ENCODE measurements around the gene C17orf58.
"Not testable (repeated sequence)": the region's sequence is repeated elsewhere in the genome, so short reads cannot be mapped to it uniquely, and the experiment has no call there.

The C17orf58 gene

DNA sequence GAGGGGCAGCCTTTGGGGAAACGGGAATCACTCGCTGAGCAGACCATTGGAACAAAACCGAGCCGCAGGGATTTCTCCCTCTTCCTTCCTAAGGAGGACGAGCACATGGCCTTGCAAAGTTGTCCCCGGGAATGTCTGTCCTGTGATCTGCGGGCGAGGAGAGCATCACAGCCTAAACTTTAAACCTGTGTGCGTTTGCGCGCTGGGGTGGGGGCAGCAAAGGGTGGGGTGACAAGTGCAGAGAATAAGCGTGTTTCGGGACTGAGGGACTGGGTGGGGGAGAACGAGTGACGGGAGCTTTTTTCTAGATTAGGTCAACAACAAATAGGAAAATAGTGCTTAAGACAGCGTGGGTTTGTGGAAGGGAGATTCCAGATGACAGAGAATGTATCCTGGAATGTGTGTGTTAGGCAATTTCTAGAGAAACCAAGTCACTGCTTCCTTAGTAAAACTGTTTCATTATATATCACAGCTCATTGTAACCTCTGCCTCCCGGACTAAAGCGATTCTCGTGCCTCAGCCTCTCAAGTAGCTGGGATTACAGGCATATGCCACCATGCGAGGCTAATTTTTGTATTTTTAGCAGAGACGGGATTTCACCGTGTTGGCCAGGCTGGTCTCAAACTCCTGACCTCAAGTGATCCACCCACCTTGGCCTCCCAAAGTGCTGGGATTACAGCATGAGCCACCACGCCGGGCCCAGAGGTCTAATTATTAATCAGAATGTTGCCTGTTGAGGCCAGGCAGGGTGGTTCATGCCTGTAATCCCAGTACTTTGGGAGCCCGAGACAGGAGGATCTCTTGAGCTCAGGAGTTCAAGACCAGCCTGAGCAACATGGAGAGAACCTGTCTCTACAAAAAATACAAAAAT lies at the start of gene C17orf58:
Gene C17orf58, minus strand, starts transcription at position 169 of the 871 bp plus-strand sequence. CDS start 271 bp downstream, outside the sequence.
- DNase-seq: peak in 3 of 58 donors; percentile 5 to 40 (median 8)

DNA sequence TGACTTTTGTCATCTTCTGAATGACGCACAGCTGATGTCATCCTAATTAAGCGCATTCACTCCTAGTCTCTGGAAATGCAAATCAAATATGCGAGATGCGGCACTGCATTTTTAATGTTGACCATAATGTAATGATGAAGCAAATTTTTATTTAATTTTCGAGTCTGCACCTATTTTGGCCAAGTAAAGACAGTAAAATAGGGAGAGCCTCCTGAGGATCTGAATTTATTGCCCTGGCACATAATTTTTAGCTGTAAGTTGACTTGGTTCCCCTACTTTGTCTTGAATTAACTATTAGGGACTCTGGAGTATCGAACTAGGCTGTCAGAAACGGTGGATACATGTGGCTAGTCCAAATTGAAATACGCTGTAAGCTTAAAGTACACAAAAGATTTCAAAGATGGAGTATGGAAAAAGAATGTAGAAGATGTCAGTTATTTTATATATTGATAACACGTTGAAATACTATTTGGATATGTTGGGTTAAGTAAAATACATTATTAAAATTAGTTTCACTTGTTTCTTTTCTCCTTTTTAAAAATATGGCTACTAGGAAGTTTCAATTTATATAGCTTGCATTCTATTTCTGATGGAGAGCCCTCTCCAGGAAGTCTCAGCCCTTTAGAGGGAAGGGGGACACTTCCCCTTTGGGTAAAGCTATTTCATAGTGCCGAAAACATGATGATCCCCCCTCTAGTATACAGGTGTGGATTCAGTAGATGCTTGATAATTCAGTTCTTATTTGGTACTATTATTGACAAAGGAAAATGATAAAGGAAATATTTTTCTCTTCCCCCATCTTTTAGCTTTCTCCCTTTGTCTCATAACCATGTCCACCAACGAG lies 40.3 kb upstream of the C17orf58 start:
- no peak for DNase-seq

DNA sequence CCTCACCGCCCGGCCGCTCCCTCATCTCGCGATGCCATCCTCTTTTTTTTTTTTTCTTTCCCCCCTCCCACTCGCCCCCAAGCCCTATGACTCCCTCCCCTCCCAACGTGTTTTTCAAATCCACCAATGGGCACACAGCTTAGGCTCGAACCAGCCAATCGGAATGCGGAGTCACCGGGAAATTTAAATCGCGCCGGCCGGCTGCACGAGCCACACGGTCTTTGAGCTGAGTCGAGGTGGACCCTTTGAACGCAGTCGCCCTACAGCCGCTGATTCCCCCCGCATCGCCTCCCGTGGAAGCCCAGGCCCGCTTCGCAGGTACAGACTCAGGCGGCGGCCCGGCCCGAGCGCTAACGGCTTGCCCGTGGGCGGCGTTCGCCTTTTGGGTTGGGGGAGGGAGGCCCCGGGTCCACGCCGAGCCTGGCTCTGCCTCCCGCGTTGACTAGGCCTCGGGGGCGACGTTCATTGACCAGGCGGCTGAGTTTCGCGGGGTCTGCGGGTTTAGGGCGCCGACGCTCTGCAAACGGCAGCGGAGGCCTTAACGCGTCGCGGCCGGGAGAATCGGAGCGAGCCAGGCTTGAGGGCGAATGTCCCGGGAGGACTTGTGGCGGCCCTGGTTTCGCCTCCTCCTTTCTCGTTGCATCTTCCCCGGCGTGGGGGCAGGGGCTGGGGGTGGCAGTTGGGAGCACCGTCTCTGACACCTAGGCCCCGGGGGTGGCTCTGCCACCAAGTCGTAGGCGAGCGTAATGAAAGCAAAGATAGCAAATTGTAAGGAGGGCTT lies 39.4 kb upstream of the C17orf58 start, which contains the start of gene KPNA2:
Gene KPNA2, plus strand, starts transcription at position 213 of the 781 bp plus-strand sequence. CDS start 1,398 bp downstream, outside the sequence.
- DNase-seq: peak; percentile 78 to 98 (median 94)

DNA sequence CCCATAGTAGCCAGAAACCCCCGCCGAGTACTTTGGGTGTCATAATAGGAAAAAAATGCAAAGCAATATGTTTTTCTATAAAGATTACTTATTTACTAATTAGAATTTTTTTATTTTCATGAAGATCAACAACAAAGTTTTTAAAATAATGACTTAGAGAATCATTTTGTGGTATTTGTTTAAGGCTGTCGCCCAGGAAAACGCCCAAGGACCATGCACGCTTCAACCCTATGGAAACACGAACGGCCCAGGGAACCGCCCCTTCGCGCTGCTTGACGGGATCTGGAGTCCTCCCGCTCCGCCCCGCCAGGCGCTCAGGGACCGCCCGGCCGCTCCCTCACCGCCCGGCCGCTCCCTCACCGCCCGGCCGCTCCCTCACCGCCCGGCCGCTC lies 38.9 kb upstream of the C17orf58 start:
- DNase-seq: peak in 52 of 58 donors; percentile 66 to 98 (median 94)

DNA sequence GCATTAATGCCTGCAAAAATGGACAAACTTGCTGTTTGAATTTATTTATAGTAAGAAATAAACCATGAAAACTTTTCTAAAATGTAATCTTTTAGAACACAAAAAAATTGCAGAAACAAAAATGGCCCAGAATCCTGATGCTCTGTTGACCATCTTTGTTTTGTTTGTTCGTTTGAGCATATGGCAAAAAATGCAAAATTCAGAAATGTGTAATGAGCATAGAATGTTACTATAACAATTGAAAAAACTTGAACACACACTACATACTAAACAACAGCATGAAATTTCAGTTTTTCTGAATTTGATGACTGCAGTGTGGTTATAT lies 38.1 kb upstream of the C17orf58 start:
- no peak for DNase-seq

DNA sequence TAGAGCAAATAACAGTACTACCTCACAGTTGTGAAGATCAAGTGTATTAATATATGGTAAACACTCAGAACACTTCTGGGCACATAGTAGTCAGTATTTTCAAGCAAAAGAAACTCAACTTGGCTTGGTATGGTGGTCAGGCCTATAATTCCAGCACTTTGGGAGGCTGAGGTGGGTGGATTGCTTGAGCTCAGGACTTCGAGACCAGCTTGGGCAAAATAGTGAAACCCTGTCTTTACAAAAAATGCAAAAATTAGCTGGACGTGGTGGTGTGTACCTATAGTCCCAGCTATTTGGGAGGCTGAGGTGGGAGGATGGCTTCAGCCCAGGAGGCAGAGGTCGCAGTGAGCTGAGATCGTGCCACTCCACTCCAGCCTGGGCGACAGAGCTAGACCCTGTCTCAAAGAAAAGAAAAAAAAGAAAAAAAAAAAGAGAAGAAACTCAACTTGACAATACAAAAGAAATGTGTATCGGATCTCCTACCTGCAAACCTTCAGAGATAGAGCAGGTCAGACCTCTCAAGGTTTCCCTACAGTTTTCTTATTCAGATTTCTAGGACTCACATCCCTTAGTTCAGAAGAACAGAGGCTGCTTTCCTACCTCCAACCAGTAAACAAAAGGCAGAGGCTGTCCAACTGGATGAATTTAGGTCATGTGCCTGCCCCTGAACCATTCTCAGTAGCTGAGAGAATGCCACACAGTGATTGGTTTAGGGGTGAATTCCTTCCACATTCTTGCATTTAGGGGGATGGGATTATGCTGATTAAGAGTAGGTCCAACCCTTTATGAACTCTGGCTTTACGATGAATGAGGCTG lies 37.6 kb upstream of the C17orf58 start:
- peak in 3 of 58 donors; percentile 4 to 19 (median 13) for DNase-seq

DNA sequence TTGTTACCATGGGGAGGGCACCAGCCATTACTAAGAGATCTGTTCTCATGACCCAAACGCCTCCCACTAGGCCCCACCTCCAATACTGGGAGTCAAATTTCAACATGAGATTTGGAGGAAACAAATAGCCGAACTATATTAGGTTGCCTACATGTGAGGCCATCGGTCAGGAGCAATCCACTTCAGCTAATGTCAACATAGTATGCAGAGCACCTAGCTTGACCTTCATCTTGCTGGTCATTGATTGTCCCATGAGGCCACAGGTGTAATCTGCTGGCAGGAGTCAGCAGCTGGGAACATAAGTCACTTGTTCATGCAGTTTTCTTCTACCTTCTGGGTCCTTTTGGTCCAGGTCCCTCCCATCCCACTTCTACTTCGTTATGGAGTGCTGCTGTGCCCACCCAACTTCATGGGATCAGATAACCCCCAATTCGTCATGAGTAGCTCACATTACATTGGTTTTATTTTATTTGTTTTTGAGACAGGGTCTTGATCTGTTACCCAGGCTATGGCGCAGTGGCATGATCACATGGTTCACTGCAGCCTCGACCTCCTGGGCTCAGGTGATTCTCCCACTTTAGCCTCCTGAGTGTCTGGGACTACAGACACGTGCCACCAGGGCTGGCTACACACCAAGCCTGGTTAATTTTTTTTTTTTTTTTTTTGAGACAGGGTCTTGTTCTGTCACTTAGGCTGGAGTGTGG lies 33.4 kb upstream of the C17orf58 start:
- DNase-seq: no peak

DNA sequence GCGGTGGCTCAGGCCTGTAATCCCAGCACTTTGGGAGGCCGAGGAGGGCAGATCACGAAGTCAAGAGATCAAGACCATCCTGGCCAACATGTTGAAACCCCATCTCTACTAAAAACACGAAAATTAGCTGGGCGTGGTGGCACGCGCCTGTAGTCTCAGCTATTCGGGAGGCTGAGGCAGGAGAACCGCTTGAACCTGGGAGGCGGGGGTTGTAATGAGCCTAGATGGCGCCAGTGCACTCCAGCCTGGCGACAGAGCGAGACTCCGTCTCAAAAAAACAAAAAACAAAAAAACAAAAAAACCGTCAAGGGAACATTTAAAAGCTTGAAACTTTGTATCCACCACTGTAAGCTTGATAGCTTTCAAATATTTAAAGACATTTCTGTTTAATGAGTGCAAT lies 26.3 kb upstream of the C17orf58 start:
- not testable (repeated sequence) for DNase-seq

DNA sequence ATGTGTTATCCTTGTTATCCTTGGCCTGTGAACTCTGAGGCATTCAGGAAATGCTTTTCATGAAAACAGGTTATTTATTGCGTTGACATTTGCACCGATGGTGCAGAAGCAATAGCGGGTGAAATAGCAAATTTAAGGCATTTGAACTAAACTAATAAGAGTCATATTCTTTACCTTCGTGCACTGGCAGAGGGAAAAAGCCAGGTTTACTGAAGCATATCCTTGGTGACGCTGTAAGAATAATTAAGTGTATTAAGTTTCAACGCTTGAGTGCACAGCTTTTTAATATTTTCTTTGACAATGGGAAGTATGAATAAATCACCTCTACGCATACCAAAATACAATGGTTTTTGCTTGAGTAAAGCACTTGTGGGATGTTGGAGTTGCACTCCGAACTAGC lies 25.7 kb upstream of the C17orf58 start:
- no peak for DNase-seq

DNA sequence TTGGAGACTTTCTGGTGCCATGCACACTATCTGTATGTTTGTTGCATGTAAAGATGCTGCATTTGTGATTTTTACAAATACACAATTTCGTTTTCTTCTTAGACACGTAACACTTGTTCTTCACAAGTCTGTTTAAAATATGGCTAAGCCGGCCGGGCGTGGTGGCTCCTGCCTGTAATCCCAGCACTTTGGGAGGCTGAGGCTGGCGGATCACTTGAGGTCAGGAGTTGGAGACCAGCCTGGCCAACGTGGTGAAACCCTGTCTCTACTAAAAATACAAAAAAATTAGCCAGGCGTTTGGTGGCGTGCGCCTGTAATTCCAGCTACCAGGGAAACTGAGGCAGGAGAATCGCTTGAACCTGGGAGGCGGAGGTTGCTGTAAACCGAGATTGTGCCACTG lies 24.5 kb upstream of the C17orf58 start:
- not testable (repeated sequence) for DNase-seq

DNA sequence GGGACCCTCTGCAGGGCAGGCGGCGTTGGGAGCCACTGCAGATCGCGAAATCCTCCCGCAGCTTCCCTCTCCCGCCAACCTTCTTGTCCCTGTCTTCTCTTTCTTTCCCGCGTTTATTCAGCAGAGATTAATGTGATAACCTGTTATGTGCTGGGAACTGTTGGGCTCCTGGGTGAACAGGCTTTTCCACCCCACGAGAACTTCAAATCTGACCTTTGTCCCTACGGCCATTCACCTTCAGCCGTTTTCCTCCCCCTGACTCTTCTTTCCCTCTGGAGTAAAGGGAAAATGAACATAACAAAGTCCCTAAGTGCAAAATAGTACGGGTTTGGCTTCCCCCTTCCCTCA lies 24.1 kb upstream of the C17orf58 start:
- no peak for DNase-seq

DNA sequence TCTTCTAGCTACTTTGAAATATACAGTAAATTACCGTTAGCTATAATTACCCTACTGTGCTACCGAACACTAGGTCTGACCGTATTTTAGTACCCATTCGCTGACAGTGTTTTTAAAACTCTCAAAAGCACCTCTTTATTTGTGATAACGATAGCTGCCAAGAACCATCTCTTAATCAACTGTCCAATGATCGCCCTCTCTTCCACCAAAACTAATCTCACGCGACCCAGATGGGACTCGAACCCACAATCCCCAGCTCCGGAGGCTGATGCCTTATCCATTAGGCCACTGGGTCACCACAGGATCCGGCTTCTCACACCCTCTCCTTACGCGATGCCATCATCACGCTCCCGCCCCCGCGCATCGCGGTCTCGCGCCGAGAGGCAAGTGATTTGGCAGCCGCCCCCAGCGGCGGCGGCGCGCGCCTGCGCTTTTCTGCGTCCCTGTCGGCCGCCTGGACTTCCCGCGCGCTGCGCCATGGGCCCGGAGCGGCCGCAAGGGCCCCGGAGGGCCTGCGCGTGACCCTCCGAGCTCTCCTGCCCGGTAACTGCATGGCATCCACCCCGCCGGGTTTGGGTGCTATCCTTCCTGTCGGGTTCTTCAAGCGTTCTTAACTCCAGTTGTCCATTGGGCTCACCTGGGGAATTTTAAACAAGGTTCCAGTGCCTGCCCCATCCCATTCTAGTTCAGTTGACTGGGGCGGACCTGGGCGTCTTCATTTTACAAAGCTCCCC lies 23.6 kb upstream of the C17orf58 start:
- DNase-seq: peak; percentile 71 to 99 (median 93)

DNA sequence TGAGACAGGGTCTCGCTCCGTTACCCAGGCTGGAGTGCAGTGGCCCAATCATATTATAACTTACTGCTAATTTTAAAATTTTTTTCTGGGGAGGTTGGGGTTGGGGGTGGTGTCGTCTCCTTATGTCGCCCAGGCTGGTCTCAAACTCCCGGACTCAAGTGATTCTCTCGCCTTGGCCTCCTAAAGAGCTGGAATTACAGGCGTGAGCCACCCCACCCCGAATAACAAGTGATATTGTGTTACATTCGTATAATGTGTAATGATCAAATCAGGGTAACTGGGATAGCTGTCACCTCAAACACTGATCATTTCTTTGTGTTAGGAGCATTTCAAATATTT lies 23.0 kb upstream of the C17orf58 start:
- peak in 4 of 58 donors; percentile 5 to 56 (median 10) for DNase-seq

DNA sequence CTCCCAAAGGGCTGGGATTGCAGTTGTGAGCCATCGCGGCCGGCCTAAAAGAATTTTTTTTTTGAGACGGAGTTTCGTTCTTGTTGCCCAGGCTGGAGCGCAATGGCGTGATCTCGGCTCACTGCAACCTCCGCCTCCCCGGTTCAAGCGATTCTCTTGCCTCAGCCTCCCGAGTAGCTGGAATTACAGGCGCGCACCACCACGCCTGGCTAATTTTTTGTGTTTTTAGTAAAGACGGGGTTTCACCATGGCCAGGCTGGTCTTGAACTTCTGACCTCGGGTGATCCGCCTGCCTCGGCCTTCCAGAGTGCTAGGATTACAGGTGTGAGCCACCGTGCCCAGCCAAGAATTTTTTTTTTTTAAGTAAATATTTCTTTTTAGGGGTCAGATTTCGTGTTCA lies 22.2 kb upstream of the C17orf58 start:
- not testable (repeated sequence) for DNase-seq

DNA sequence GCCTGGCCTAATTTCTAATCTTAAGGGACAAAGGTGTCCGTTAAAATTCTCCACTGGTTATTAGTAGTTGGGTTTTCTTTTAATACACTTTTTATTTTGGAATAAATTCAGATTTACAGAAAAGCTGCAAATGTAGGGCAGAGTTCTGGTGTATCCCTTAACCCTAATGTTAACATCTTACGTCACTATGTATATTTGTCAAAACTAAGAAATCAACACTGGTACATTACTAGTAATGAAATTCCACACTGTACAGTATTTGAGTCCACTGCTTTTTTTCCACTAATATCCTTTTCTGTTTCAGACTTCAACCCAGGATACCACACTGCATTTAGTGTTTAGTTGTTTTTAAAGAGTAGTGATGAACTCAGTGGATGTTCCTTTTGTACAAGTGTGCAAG lies 20.6 kb upstream of the C17orf58 start:
- DNase-seq: no peak

DNA sequence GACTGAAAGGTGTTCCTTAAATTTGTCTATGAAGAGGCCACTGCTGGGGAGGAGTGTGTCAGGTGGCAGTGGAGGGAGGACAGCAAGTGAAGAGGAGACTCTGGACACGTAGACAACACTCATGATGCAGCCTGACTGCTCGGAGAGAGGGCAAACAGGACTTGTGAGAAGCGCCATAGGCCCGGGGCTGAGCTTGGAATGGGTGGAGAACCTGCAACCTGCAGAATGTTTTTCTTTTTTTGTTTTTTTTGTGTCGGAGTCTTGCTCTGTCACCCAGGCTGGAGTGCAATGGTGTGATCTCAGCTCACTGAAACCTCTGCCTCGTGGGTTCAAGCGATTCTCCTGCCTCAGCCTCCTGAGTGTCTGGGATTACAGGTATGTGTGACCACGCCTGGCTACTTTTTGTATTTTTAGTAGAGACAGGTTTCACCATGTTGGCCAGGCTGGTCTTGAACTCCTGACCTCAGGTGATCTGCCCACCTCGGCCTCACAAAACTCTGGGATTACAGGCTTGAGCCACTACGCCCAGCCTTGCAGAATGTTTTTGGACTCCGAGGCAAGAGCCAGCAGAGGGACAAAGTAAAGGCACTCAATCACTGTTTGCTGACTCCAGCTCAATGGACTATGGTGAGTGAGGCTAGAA lies 18.9 kb upstream of the C17orf58 start:
- DNase-seq: no peak

DNA sequence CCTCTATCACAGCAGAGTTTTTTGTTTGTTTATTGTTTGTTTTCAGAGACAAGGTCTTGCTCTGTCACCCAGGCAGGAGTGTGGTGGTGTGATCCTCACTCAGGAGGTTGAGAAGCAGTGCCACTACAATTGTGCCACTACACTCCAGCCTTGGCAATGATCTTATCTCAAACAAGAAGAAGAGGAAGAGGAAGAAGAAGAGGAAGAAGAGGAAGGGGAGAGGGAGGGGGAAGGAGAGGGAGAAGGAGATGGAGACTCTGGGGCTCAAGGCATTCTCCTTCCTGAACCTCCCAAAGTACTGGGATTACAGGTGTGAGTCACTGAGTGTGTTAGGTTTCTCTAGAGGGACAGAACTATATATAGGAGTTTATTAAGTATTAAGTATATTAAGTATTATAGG lies 17.1 kb upstream of the C17orf58 start:
- DNase-seq: no peak

DNA sequence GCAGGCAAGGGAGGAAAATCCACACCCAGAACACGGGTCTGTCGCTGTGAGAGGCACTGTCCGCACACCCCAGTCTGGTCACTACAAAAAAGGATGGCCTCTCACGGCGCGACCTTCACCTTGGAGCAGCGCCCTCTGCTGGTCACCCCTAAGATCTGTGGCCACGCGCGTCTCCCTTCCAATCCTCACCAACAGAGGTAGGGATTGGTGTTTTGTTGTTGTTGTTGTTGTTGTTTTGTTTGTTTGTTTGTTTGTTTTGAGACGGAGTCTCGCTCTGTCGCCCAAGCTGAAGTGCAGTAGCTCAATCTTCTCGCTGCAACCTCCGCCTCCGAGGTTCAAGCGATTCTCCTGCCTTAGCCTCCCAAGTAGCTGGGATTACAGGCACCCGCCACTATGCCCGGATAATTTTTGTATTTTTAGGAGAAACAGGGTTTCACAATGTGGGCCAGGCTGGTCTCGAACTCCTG lies 15.0 kb upstream of the C17orf58 start:
- DNase-seq: peak in 19 of 58 donors; percentile 4 to 44 (median 11)

DNA sequence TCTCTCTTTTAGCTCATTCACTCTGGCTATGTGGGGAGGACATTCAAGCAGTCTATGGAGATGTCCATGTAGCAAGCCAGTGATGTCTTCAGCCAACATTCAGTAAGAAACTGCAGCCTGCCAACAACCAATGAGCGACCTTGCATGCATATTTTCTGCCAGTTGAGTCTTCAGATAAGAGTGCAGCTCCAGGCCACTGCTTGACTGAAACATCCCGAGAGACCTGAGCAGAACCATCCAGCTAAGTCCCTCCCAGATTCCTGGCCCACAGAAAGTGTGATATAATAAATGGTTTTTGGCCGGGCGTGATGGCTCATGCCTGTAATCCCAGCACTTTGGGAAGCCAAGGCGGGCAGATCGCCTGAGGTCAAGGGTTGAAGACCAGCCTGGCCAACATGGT lies 10.5 kb upstream of the C17orf58 start:
- no peak for DNase-seq

Data from anterior cingulate cortex (tissue), 58 donors.